Medulla oblongata (tissue), 1 donor: Measurements from ENCODE around the gene CENPP.

Experiments
- DNase-seq: peaks from one replicate; pipeline ENCODE4 v3.0.0-alpha.2; 2015; ENCODE audit errors: extremely low spot score

CENPP gene

DNA sequence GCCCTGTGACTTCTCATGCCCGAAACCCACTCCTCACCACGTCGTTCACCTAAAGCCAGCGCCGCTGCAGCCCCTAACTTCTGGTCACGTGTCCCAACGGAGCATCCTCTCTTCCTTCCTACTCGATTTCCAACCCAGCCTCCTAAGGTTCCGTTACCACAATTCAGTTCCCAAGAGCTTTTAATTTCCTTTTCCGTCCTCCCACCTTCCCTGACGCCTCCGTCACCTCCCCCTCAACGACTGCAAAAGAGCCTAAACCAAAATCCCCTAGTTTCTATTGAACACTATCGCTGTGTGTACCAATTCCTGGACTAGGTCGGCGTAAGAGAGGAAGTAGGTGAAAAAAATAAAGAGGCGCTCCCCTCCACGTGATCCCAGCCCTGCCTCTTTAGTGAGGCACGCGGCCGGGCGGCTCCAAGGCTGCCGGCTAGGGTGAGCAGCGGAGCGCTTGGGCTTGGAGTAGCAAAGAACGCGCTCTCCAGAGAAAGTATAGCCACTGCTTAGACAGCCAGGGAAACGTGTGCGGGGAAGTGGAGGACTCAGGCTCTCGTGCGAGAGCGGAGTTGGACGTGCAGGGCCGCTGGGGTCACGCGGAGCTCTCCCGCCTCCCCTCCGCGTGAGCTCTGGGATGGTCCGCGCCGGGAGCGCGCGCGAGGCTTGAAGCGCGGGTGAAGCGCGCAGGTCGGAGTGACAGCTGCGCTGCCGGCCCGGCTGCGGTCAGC is at the start of gene CENPP, which contains the start of gene NOL8:
Gene CENPP (plus strand): TSS at position 685 of the 722 bp plus-strand sequence.
Gene NOL8 (minus strand): TSS at position 82 of the 722 bp plus-strand sequence. CDS start 1,189 bp downstream, outside the sequence.
- DNase-seq = peak; percentile 94

GRCh38 chr9:92276331-92277032 is 49.3 kb upstream of the CENPP start:
- no peak for DNase-seq

DNA sequence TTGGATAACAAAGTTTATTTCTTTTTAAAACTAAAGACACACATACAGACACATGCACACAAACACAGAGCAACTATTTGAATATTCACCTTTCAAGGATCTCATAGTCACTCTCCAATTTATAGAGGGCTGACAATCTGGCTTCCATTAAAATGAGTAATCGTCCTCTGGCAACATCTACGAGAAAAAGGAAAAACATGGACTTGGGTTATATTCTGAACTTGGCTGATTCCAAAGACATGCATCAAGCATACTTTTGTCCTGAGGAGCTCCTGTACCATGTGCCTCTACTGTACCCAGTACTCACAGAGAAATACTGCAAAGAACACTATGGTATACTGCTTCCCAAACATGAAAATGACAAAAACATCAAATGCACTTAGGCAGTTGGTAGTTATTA is 47.6 kb upstream of the CENPP start:
- no peak for DNase-seq

DNA sequence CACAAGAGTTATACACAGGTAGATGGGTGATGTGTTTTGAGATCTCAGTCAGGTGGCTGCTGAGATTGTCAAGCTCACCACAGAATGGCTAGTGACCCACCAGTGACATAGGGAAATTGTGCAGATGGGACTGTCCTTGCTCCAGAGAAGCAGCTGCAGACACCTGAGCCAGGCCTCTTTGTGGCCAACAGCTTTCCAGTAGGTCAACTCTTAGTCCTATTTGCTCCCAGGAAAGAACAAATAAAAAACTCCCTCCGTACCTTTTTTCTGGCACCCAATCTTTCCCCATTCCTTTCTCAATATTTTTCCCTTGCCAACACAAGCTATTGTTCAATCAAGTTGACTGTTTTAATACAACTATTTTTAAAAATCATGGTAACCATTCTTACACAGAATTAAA is 46.5 kb upstream of the CENPP start:
- no peak for DNase-seq

DNA sequence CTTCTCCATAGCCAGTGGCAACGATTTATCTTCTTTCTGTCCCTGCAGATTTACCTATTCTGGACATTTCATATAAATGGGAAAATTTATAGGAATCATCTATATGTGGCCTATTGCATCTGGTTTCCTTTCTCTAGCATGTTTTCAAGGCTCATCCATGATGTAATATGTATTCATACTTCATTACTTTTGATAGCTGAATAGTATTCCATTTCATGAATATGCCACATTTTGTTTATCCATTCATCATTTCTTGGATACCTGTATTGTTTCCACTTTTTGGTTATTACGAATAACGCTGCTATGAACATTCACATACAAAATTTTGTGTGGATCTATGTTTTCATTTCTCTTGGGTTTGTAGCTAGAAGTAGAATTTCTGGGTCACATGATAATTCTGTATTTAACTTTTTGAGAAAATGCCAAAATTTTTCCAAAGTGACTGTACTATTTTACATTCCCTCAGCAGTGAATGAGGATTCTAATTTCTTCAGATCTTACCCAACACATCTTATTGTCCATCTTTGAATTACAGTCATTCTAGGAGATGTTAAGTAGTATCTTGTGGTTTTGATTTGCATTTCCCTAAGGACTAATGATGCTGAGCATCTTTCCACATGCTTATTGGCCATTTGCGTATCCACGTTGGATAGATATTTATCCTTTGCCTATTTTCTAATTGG is 35.9 kb upstream of the CENPP start:
- no peak for DNase-seq

GRCh38 chr9:92290785-92291429 is 34.8 kb upstream of the CENPP start:
- no peak for DNase-seq

DNA sequence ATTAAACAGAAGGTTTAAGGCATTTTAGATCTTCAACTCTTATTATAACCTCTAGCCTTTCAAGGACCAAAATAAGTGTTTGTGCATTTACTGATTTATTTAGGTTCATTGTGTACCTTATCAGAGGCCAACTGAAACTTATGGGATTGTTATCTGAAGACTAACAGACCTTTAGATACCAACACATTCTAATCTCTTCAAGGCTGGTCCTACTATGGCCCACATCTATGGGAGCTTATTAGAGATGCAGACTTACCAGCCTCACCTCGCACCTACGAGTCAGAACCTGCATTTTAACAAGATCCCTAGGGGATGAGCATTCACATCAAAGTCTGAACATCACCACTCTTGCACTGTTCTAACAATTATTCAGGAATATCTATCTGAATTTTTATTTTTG is 34.2 kb upstream of the CENPP start:
- no peak for DNase-seq

GRCh38 chr9:92292338-92293074 is 33.2 kb upstream of the CENPP start:
- DNase-seq = no peak

GRCh38 chr9:92293075-92293354 is 32.7 kb upstream of the CENPP start:
- no peak for DNase-seq

DNA sequence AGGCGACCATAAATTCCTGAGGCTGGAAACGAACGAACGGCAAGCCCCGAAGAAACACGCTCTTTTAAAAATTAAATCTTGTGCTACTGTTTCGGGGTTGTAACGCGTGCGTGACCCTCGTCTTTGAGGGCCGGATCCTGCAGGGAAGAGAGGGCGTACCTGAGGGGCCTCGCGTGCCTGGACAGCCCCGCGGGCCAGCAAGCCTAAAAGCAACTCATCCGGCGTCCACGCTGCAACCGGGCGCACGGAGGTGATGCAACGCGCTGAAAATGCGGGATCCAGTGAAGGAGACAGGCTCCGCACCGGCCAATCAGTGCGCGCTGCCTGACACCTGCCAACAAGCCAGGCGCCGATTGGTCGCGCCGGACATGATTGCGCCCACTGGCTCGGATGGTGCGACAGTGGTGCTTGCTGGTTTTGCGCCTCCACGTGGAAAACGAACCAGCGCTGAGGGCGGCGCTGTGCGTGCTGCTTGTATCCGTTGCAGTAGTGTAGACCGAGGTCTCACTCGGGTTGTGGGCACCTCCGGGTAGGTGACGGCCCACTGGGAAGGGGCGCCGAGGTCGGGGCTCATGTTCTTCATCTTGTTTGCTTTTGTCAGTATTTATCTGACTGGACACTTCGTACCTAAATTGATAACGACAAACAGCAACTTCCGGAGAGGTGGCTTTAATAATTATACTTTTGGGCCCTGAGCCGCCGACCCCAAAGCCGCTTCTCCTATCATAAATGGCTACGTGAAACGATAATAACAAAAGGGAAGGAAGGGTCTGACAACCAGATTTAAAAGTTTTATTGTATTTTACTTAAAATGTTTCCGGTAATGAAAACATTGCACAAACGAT is 32.1 kb upstream of the CENPP start, which contains the start of gene IARS1:
Gene IARS1 (minus strand): TSS at position 246 of the 845 bp plus-strand sequence. CDS start 4,278 bp downstream, outside the sequence.
- peak; percentile 97 for DNase-seq

GRCh38 chr9:92294297-92294676 is 31.5 kb upstream of the CENPP start:
- DNase-seq = peak; percentile 5

DNA sequence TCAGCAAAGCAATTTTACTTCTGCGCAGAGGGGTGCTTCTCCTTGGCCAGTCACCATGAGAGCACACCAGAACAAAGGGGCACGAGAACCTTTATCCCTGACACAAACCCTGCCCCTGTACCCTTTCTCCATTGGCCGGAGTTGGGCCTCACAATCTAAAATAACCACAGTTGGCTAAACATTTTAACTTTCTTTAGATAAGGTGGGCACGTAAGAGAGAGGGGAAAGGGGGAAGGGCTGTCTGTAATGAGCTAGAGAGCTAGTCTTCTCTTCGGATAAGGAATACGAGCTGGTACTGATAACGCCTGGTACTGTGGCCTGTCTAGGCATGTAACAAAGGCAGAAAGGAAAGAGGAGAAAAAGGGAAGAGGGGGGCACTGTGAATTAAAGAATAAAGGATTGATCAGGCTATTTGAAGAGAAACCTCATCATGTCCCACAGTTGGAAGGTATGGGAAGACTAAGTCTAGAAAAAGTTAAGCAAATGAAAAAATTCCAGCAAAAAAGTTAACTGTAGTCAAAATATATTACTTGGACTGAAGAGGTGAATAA is 30.4 kb upstream of the CENPP start:
- DNase-seq = no peak

GRCh38 chr9:92295827-92296258 is 29.9 kb upstream of the CENPP start:
- DNase-seq = no peak

DNA sequence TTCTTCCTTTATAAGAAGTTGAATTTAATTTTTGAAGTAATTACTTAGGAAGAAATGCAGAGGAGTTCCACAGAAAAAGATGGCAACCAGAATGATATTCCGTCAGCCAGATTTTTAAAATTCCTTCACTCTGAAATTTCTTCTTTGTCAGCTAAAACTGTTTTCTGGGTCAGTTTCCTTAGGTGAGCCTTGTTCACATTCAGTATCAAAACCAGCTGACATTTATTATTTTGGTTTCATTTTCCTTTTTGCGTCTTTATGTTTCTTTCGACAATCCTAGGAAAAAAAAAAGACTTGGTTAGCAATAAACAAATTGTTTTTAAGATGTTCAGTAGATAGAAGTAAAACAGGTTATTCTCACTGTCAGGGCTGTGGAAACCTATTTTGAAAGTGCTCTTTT is 28.1 kb upstream of the CENPP start:
- no peak for DNase-seq

- DNase-seq = no peak
Observed at GRCh38 chr9:92298036-92298435, 27.7 kb upstream of the CENPP start.

GRCh38 chr9:92299116-92299515 is 26.6 kb upstream of the CENPP start:
- no peak for DNase-seq

GRCh38 chr9:92300936-92301335 is 24.8 kb upstream of the CENPP start:
- no peak for DNase-seq

DNA sequence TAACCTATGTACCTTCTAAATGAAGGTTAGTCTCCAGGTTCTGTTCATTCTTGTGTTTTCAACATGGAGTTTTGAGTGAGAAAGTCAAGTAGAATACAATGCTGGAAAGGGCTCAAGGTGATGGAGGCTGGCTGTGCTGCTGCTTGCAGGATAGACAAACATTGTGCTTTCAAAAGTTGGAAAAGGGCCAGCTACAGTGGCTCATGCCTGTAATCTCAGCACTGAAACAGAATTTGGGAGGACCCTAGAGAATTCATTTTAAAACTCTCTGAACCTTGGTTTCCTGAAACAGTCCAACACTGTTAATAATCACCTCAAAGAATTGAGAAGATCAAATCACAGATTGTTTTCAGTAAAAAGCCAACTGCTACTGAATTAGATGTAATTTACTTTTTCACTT is 16.9 kb upstream of the CENPP start:
- no peak for DNase-seq

- no peak for DNase-seq
Observed at GRCh38 chr9:92310562-92310961, 15.2 kb upstream of the CENPP start.

GRCh38 chr9:92312887-92313623 is 12.7 kb upstream of the CENPP start:
- DNase-seq = no peak
